G401 (cell line): ENCODE results near the gene SLC35F5. TPM values are rescaled to one million over a fixed set of nuclear protein-coding genes. Genes with fewer than 3 reads are reported as not detected.

Source experiments
- total RNA-seq: library from RNA; depleted of rRNA; stranded (reverse); fragments of >200 nt; shearing (Covaris generic); gene quantifications from 2 replicates; pipeline ENCODE4 v1.2.3, GENCODE V29; 2014; rRNA removed

Gene SLC35F5
- total RNA-seq, 1 experiment from 2014 or later, result 116 TPM

Other genes starting within 250 kb of the SLC35F5 start
- gene RABL2A, start 129.4 kb downstream of the SLC35F5 start, total RNA-seq, result 5.5 and 11.8 TPM in 2 replicates
- gene ACTR3, start 133.4 kb upstream of the SLC35F5 start, total RNA-seq, result 269 and 376 TPM in 2 replicates